NCI-H82 (cell line): ENCODE measurements around the gene CNIH3.

Source experiments
- DNase-seq: peaks from one replicate; lab custom pipeline; 2025; lab: John Stamatoyannopoulos, UW

Gene CNIH3

GRCh38 chr1:224745394-224745793 is 129.3 kb downstream of the CNIH3 start:
- DNase-seq = no peak

- DNase-seq = no peak
Observed at GRCh38 chr1:224745924-224746323, 129.8 kb downstream of the CNIH3 start.

GRCh38 chr1:224747578-224747977 is 131.5 kb downstream of the CNIH3 start:
- no peak for DNase-seq

- no peak for DNase-seq
Observed at GRCh38 chr1:224749916-224750315, 133.8 kb downstream of the CNIH3 start.

- DNase-seq = no peak
Observed at GRCh38 chr1:224751624-224752311, 135.7 kb downstream of the CNIH3 start.

GRCh38 chr1:224753491-224753890 is 137.4 kb downstream of the CNIH3 start:
- no peak for DNase-seq

- no peak for DNase-seq
Observed at GRCh38 chr1:224755586-224755985, 139.5 kb downstream of the CNIH3 start.

- DNase-seq = no peak
Observed at GRCh38 chr1:224757508-224757907, 141.4 kb downstream of the CNIH3 start.

GRCh38 chr1:224759135-224759534 is 143.0 kb downstream of the CNIH3 start:
- no peak for DNase-seq

- peak; percentile 79 for DNase-seq
Observed at GRCh38 chr1:224759681-224760091, 143.6 kb downstream of the CNIH3 start.

GRCh38 chr1:224760163-224760562 is 144.0 kb downstream of the CNIH3 start:
- no peak for DNase-seq

- peak; percentile 44 for DNase-seq
Observed at GRCh38 chr1:224761245-224761644, 145.1 kb downstream of the CNIH3 start.

- DNase-seq = no peak
Observed at GRCh38 chr1:224762046-224762445, 145.9 kb downstream of the CNIH3 start.

- no peak for DNase-seq
Observed at GRCh38 chr1:224762701-224763100, 146.6 kb downstream of the CNIH3 start.

GRCh38 chr1:224763126-224763775 is 147.1 kb downstream of the CNIH3 start:
- no peak for DNase-seq

GRCh38 chr1:224766266-224766665 is 150.1 kb downstream of the CNIH3 start:
- DNase-seq = peak; percentile 37

GRCh38 chr1:224767031-224767430 is 150.9 kb downstream of the CNIH3 start:
- DNase-seq = peak; percentile 94

- DNase-seq = peak; percentile 94
Observed at GRCh38 chr1:224767676-224768075, 151.6 kb downstream of the CNIH3 start.

GRCh38 chr1:224768971-224769370 is 152.9 kb downstream of the CNIH3 start:
- DNase-seq = no peak

GRCh38 chr1:224769452-224770335 is 153.6 kb downstream of the CNIH3 start:
- DNase-seq = peak; percentile 20

- no peak for DNase-seq
Observed at GRCh38 chr1:224770336-224770693, 154.2 kb downstream of the CNIH3 start.

GRCh38 chr1:224773646-224774045 is 157.5 kb downstream of the CNIH3 start:
- DNase-seq = no peak

GRCh38 chr1:224774378-224774777 is 158.3 kb downstream of the CNIH3 start:
- DNase-seq = peak; percentile 24
